Measurements from ENCODE around the gene PCSK5. TPM values are rescaled to one million over a fixed set of nuclear protein-coding genes. Genes with fewer than 3 reads are reported as not detected.

The PCSK5 gene
- total RNA-seq, 1 experiment from 2014 or later: 7.5 TPM

DNA sequence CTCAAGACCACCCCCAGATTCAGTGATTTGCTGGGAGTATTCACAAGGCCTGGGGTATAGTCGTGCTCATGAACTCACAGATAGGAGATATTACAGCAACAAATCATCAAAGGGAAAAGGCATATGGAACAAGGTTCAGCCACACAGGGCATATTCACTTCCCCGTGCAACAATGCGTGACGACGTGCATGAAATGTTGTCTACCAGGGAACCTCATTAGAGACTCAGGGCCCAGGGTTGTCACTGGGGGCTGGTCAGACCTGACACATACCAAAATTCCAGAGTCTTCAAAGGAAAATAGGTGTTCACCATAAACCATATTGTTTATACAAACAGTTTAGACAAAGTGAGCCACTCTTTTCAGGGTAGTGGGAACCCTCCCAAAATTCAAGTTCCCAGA is 291.3 kb downstream of the PCSK5 start:
- H4K20me1 ChIP-seq (ENCODE audit: control insufficient read depth, insufficient read depth, insufficient read length): no peaks in the 10 kb centered on the region
- H3K79me2 ChIP-seq (ENCODE audit: insufficient read depth, low read length): no peaks in the 10 kb centered on the region
- H3K23ac ChIP-seq (ENCODE audit: insufficient read length, low read depth, low read length): no peak overlapping the region
- H3K14ac ChIP-seq (ENCODE audit: insufficient read depth, low read length): no peak overlapping the region
- H2AK5ac ChIP-seq (ENCODE audit: insufficient read length, low read length): no peak overlapping the region
- no peak overlapping the region for H3K4ac ChIP-seq (ENCODE audit: low read depth, low read length)
- H3K23me2 ChIP-seq (ENCODE audit: insufficient read length, low read depth, low read length, poor library complexity, severe bottlenecking): no peaks in the 10 kb centered on the region
- H4K91ac ChIP-seq (ENCODE audit: insufficient read length, low read depth, low read length): no peak overlapping the region
- H2BK15ac ChIP-seq (ENCODE audit: low read depth, low read length): no peak overlapping the region
- no peaks in the 10 kb centered on the region for H3K9me3 ChIP-seq (ENCODE audit: control insufficient read depth, low read depth, low read length)
- Mint-ChIP-seq H3K27me3 (ENCODE audit: low read depth) (no peaks in the 10 kb centered on the region), H3K4me1 (peaks cover 6 to 8% of the 10 kb centered on the region in 2 experiments), H3K9me3 (no peaks in the 10 kb centered on the region), H3K36me3 (ENCODE audit: insufficient read depth in 1 of 3, low read depth in 3 of 3) (peaks cover 0 to 4% (median 0%) of the 10 kb centered on the region in 3 experiments; a peak in 3 of 7 replicates), H3K27ac (no peak overlapping the region; a peak in 1 of 7 replicates), H3K4me3 (no peak overlapping the region)
- 0 out of 2 replicates have a peak, but pooled peaks cover 3% of the 10 kb centered on the region for H3K4me1 ChIP-seq (ENCODE audit: insufficient read depth, low read length)
- H2BK120ac ChIP-seq (ENCODE audit: low read depth, low read length, poor library complexity, severe bottlenecking): no peak overlapping the region
- no peak overlapping the region for H3K56ac ChIP-seq (ENCODE audit: insufficient read length, low read depth, low read length)
- DNase-seq: no peak
- H3K27me3 ChIP-seq (ENCODE audit: insufficient read depth, low read length): no peaks in the 10 kb centered on the region
- peak overlapping the region; percentile 36 for H3K18ac ChIP-seq (ENCODE audit: insufficient read length, low read depth, low read length)
- no peak overlapping the region for H3T11ph ChIP-seq (ENCODE audit: low read length)
- no peak overlapping the region for H2AFZ ChIP-seq (ENCODE audit: low read length)
- no peak overlapping the region for H2BK5ac ChIP-seq (ENCODE audit: insufficient read length, low read length)
- H3K27ac ChIP-seq (ENCODE audit: insufficient read length, low read depth, low read length): no peak overlapping the region
- WGBS (ENCODE audit: extremely low coverage, insufficient read length, low lambda C conversion rate): no CpG with 5 or more reads among the region's 5 CpGs
- no peak overlapping the region for H3K9ac ChIP-seq (ENCODE audit: extremely low read depth, insufficient read length, low read length)
- no peak overlapping the region for H4K5ac ChIP-seq (ENCODE audit: insufficient read length, low read depth, low read length)
- H2BK12ac ChIP-seq (ENCODE audit: insufficient read length, low read depth, low read length): no peak overlapping the region
- no peak overlapping the region for H3K4me2 ChIP-seq (ENCODE audit: insufficient read depth, insufficient read length, low read length)
- TF ChIP-seq, protein P1, sequence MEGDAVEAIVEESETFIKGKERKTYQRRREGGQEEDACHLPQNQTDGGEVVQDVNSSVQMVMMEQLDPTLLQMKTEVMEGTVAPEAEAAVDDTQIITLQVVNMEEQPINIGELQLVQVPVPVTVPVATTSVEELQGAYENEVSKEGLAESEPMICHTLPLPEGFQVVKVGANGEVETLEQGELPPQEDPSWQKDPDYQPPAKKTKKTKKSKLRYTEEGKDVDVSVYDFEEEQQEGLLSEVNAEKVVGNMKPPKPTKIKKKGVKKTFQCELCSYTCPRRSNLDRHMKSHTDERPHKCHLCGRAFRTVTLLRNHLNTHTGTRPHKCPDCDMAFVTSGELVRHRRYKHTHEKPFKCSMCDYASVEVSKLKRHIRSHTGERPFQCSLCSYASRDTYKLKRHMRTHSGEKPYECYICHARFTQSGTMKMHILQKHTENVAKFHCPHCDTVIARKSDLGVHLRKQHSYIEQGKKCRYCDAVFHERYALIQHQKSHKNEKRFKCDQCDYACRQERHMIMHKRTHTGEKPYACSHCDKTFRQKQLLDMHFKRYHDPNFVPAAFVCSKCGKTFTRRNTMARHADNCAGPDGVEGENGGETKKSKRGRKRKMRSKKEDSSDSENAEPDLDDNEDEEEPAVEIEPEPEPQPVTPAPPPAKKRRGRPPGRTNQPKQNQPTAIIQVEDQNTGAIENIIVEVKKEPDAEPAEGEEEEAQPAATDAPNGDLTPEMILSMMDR (conservative IDR thresholded peaks at IDR 0.05): no peak
- no peaks in the 10 kb centered on the region for H3K79me1 ChIP-seq (ENCODE audit: insufficient read depth, low read depth, low read length, poor library complexity, severe bottlenecking)
- H2BK20ac ChIP-seq (ENCODE audit: low read depth, low read length, poor library complexity, severe bottlenecking): no peak overlapping the region
- H4K8ac ChIP-seq (replicated peaks; ENCODE audit: insufficient read length, low read depth, low read length): no peak overlapping the region

All from H9 (cell line).